ENCODE measurements around the gene PHACTR4.

DNA sequence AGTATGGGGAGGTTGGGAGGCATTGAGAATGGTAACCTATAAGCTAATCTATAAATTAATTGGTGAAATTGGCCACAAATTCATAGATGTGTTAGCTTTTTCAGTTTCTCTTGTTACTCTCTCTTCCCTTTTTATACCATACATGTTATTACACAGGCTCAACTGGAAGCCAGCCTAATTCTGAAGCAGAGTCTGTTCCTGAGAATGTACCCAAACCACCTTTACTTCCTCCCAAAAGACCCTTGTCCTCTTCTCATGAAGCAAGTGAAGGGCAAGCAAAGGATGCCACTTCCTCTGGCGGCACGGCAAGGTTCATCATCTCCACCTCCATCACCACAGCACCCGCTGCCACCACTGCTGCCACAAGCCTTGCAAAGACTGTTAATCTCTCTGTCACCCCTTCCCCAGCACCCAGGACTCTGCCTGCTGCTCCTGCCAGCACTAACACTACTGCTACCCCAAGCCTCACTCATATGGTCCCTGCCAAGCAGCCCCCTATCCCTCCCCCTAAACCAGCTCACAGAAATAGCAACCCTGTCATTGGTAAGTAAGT is 96.8 kb downstream of the PHACTR4 start:
- TF ChIP-seq, protein P1, sequence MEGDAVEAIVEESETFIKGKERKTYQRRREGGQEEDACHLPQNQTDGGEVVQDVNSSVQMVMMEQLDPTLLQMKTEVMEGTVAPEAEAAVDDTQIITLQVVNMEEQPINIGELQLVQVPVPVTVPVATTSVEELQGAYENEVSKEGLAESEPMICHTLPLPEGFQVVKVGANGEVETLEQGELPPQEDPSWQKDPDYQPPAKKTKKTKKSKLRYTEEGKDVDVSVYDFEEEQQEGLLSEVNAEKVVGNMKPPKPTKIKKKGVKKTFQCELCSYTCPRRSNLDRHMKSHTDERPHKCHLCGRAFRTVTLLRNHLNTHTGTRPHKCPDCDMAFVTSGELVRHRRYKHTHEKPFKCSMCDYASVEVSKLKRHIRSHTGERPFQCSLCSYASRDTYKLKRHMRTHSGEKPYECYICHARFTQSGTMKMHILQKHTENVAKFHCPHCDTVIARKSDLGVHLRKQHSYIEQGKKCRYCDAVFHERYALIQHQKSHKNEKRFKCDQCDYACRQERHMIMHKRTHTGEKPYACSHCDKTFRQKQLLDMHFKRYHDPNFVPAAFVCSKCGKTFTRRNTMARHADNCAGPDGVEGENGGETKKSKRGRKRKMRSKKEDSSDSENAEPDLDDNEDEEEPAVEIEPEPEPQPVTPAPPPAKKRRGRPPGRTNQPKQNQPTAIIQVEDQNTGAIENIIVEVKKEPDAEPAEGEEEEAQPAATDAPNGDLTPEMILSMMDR (IDR thresholded peaks at IDR 0.05; ENCODE audit: insufficient read depth, low read length), result no peak
- TF ChIP-seq POLR2AphosphoS5 (IDR thresholded peaks at IDR 0.05; ENCODE audit: low read depth), result no peak

Data from HL-60 (cell line).